Natural killer cell (primary cell): ENCODE data around the gene TMEM63B. TPM values are rescaled to one million over a fixed set of nuclear protein-coding genes. Genes with fewer than 3 reads are reported as not detected.
"Not testable (repeated sequence)": the region's sequence is repeated elsewhere in the genome, so short reads cannot be mapped to it uniquely, and the experiment has no call there.

Experiments
- ATAC-seq, 3 donors: fragments of 150-1000 bp in 2 of 3; fragments of 200-7000 bp in 1 of 3; cut with Tn5 transposase; 1 replicate in 1 of 3; 2 replicates in 2 of 3; pipeline ENCODE4 v1.10.0; 2021; ENCODE audit warnings: mild to moderate bottlenecking in 2 of 3, moderate library complexity in 2 of 3
- DNase-seq, 2 donors: peaks; one replicate each; pipeline versions ENCODE4 v3.0.0 to v3.0.0-alpha.2; 2013 to 2021; ENCODE audit warnings: mixed read lengths in 1 of 2
- H3K27ac ChIP-seq: one replicate; pipeline ENCODE4 v1.5.1; 2013; ENCODE audit warnings: mild to moderate bottlenecking, low read length
- H3K27me3 ChIP-seq: one replicate; pipeline ENCODE4 v1.6.1; 2013; ENCODE audit warnings: low read length; ENCODE audit not compliant: control insufficient read depth, insufficient read depth
- H3K36me3 ChIP-seq: one replicate; pipeline ENCODE4 v1.6.1; 2013; ENCODE audit warnings: low read length; ENCODE audit not compliant: control insufficient read depth, insufficient read depth
- H3K4me1 ChIP-seq: one replicate; pipeline ENCODE4 v1.6.1; 2013; ENCODE audit warnings: low read length; ENCODE audit not compliant: control insufficient read depth, insufficient read depth
- H3K4me3 ChIP-seq: one replicate; pipeline ENCODE4 v1.5.1; 2013; ENCODE audit warnings: low read length
- H3K9me3 ChIP-seq: one replicate; pipeline ENCODE4 v1.6.1; 2013; ENCODE audit warnings: low read length; ENCODE audit not compliant: control insufficient read depth, insufficient read depth
- H3K27ac Mint-ChIP-seq, 2 donors: one replicate each; pipeline ENCODE4 v1.8.0; 2022; ENCODE audit warnings: mild to moderate bottlenecking in 2 of 2, mixed read lengths in 2 of 2, moderate library complexity in 1 of 2
- H3K27me3 Mint-ChIP-seq, 2 donors: one replicate each; pipeline ENCODE4 v1.8.0; 2022; ENCODE audit warnings: low read depth in 2 of 2, mixed read lengths in 2 of 2
- H3K36me3 Mint-ChIP-seq: one replicate; pipeline ENCODE4 v1.8.0; 2022; ENCODE audit warnings: mixed read lengths
- H3K4me1 Mint-ChIP-seq, 2 donors: one replicate each; pipeline ENCODE4 v1.8.0; 2022; ENCODE audit warnings: mixed read lengths in 2 of 2
- H3K4me3 Mint-ChIP-seq: one replicate; pipeline ENCODE4 v1.8.0; 2022; ENCODE audit warnings: mild to moderate bottlenecking, moderate library complexity, mixed read lengths
- H3K9me3 Mint-ChIP-seq, 2 donors: one replicate each; pipeline ENCODE4 v1.8.0; 2022; ENCODE audit warnings: mixed read lengths in 2 of 2
- CTCF ChIP-seq: fragments of 200-600 bp; IDR thresholded peaks from one replicate; pipeline ENCODE4 v1.8.0; 2022; ENCODE audit warnings: antibody characterized with exemption
- WGBS: methylation state at CpG from one replicate; pipeline ENCODE4 v1.1.7; 2013; ENCODE audit warnings: missing lambda C conversion rate; ENCODE audit not compliant: insufficient coverage; 5-methylcytosine and 5-hydroxymethylcytosine counted together
- intact Hi-C: fragments of 100-400 bp; cut with micrococcal nuclease; formaldehyde crosslinking; loops from one replicate; pipeline ENCODE4 v1.14.2; 2022
- total RNA-seq, 4 donors: library from RNA; stranded (reverse); fragments of 120-200 nt in 1 of 4; gene quantifications; one replicate each; pipeline versions ENCODE4 v1.2.3 to v1.2.4, GENCODE V29; 2013 to 2022

Gene TMEM63B
- total RNA-seq, 3 donors from 2014 or later (not counting 1 experiment from before 2014, with no cell fraction given), result 24.7 to 30.8 (median 28.1) TPM

- ATAC-seq (no peak), DNase-seq (no peak)
- H3K4me1 ChIP-seq, result no peaks in the 10 kb centered on the region
- Mint-ChIP-seq H3K4me1 (peaks cover 5 to 7% of the 10 kb centered on the region in 2 donors), H3K9me3 (no peaks in the 10 kb centered on the region), H3K36me3 (no peaks in the 10 kb centered on the region), H3K27me3 (no peaks in the 10 kb centered on the region), H3K4me3 (no peak overlapping the region), H3K27ac (no peak overlapping the region)
- no peaks in the 10 kb centered on the region for H3K9me3 ChIP-seq
- no peaks in the 10 kb centered on the region for H3K36me3 ChIP-seq
- no peak overlapping the region for H3K4me3 ChIP-seq
- no peak for TF ChIP-seq CTCF
- H3K27me3 ChIP-seq, result no peaks in the 10 kb centered on the region
- 96% methylated on average over 6 of the region's 6 CpGs for WGBS
- H3K27ac ChIP-seq, result no peak overlapping the region
- intact Hi-C loops, result no loop called here
Observed at GRCh38 chr6:44093750-44094402, 33.5 kb upstream of the TMEM63B start.

GRCh38 chr6:44094403-44095242 is 32.7 kb upstream of the TMEM63B start:
- no peaks in the 10 kb centered on the region for H3K9me3 Mint-ChIP-seq
- H3K9me3 ChIP-seq, result no peaks in the 10 kb centered on the region
- no peaks in the 10 kb centered on the region for H3K27me3 Mint-ChIP-seq
- no peak for TF ChIP-seq CTCF
- 82% methylated on average over 10 of the region's 10 CpGs for WGBS
- peaks cover 5 to 7% of the 10 kb centered on the region in 2 donors for H3K4me1 Mint-ChIP-seq
- no peak overlapping the region for H3K4me3 Mint-ChIP-seq
- intact Hi-C loops, result no loop called here
- no peak overlapping the region for H3K4me3 ChIP-seq
- no peaks in the 10 kb centered on the region for H3K27me3 ChIP-seq
- H3K27ac ChIP-seq, result no peak overlapping the region
- no peaks in the 10 kb centered on the region for H3K4me1 ChIP-seq
- ATAC-seq (no peak), DNase-seq (no peak)
- H3K36me3 ChIP-seq, result no peaks in the 10 kb centered on the region
- peak overlapping the region in 1 of 2 donors; percentile 9 for H3K27ac Mint-ChIP-seq
- H3K36me3 Mint-ChIP-seq, result no peaks in the 10 kb centered on the region

- H3K27me3 Mint-ChIP-seq, H3K4me1 Mint-ChIP-seq, H3K4me3 Mint-ChIP-seq, H3K36me3 Mint-ChIP-seq, intact Hi-C loops, H3K4me3 ChIP-seq, H3K27me3 ChIP-seq, H3K4me1 ChIP-seq, H3K36me3 ChIP-seq, H3K9me3 ChIP-seq, DNase-seq, H3K9me3 Mint-ChIP-seq, ATAC-seq, H3K27ac ChIP-seq, H3K27ac Mint-ChIP-seq: not testable (repeated sequence)
- WGBS, result 91% methylated on average over 6 of the region's 6 CpGs
Observed at GRCh38 chr6:44095243-44095623, 32.1 kb upstream of the TMEM63B start.

- WGBS, result 40% methylated on average over 3 of the region's 3 CpGs
- peaks cover 11 to 15% of the 10 kb centered on the region in 2 donors for H3K4me1 Mint-ChIP-seq
Observed at GRCh38 chr6:44096612-44097011, 30.7 kb upstream of the TMEM63B start.

More at GRCh38 chr6:44096612-44097011, 30.7 kb upstream of the TMEM63B start:
- Mint-ChIP-seq H3K27ac (peak overlapping the region in 1 of 2 donors; percentile 47), H3K9me3 (no peaks in the 10 kb centered on the region), H3K4me3 (no peak overlapping the region), H3K36me3 (no peaks in the 10 kb centered on the region), H3K27me3 (no peaks in the 10 kb centered on the region)
- TF ChIP-seq CTCF, result peak; percentile 80
- Histone ChIP-seq H3K27ac (no peak overlapping the region), H3K27me3 (no peaks in the 10 kb centered on the region), H3K4me3 (no peak overlapping the region), H3K4me1 (peaks cover 3% of the 10 kb centered on the region), H3K36me3 (no peaks in the 10 kb centered on the region), H3K9me3 (no peaks in the 10 kb centered on the region)
- peak; percentile 65 to 89 for DNase-seq
- peak; percentile 90 to 99 (median 96) for ATAC-seq
- intact Hi-C loops, result loop anchor here (1.0 kb wide), 3 partner anchors 56 to 242 kb away; no protein-coding TSS in a partner anchor
